Measurements from ENCODE around the gene TSPEAR.
"Not testable (repeated sequence)": the region's sequence is repeated elsewhere in the genome, so short reads cannot be mapped to it uniquely, and the experiment has no call there.

Gene TSPEAR

GRCh38 chr21:44696572-44696971 is 14.8 kb downstream of the TSPEAR start:
- TF ChIP-seq CTCF (IDR thresholded peaks at IDR 0.05): no peak
- Histone ChIP-seq H3K4me3 (no peak overlapping the region), H3K27ac (no peak overlapping the region)
- no peak for DNase-seq (ENCODE audit: low spot score)

DNA sequence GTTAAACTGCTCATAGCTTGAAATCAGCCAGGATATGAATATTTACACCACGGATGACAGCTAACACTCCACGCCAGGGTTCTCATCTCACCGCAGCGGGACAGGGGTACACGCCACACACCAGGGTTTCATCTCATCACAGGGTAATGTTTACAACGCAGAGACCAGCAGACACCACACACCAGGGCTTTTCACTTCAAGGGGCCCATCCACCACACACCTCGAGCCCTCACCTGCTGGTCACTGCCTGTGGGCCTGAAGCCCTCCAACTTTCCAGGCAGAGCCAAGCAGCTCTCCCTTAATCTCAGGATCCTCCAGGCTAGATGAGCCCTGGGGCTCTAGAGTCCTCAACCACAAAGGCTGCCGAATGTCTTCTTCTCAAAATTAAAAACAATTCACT is 15.7 kb downstream of the TSPEAR start:
- no peak for TF ChIP-seq CTCF (IDR thresholded peaks at IDR 0.05)
- H3K4me3 ChIP-seq: no peak overlapping the region
- H3K27ac ChIP-seq: no peak overlapping the region
- DNase-seq (ENCODE audit: low spot score): no peak

GRCh38 chr21:44695184-44695583 is 16.2 kb downstream of the TSPEAR start:
- no peak for DNase-seq (ENCODE audit: low spot score)
- Histone ChIP-seq H3K4me3 (no peak overlapping the region), H3K27ac (no peak overlapping the region)
- TF ChIP-seq CTCF (IDR thresholded peaks at IDR 0.05): no peak

DNA sequence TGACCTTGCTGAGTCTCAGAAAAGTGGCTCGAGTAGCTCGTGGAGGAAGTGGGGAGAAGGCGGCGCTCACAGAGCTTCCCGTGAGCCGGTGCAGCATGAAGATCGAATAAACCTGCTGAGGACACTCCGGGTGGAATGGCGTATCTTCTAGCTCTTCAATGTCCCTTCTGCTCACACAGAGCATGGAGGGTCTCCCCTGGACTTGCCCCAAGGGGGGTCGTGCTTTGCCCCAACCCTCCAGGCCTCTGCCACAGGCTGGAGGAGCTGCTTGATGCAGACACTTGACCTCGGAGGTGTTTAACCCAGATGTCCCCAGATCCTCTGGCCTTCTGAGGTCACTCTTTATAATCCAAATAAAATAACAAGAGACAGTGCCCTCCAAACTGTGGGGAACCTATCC is 16.6 kb downstream of the TSPEAR start:
- TF ChIP-seq CTCF (IDR thresholded peaks at IDR 0.05): no peak
- no peak for DNase-seq (ENCODE audit: low spot score)
- H3K27ac ChIP-seq: no peak overlapping the region
- H3K4me3 ChIP-seq: no peak overlapping the region

- no peak for TF ChIP-seq CTCF (IDR thresholded peaks at IDR 0.05)
- no peak overlapping the region for H3K4me3 ChIP-seq
Measured at GRCh38 chr21:44692798-44693512, 18.4 kb downstream of the TSPEAR start.

DNA sequence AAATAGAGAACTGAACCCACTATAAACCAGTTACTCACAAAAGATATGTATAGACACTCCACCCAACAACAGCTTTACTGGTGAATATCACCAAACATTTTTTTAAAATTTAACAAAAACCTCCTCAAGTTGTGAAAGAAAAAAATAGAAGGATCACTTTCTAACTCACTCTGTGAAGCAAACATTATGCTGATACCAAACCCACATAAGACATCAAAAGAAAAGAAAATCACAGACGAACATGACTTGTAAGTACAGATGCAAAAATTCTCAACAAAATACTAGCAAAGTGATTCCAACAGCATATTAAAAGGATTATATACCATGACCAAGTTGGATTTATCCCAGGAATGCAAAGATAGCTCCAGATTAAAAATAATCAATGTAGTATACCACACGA is 19.7 kb downstream of the TSPEAR start:
- Histone ChIP-seq H3K4me3 (no peak overlapping the region), H3K27ac (no peak overlapping the region)
- TF ChIP-seq CTCF (IDR thresholded peaks at IDR 0.05): no peak
- DNase-seq (ENCODE audit: low spot score): no peak

More at GRCh38 chr21:44692798-44693512, 18.4 kb downstream of the TSPEAR start:
- no peak for DNase-seq (ENCODE audit: low spot score)
- H3K27ac ChIP-seq: no peak overlapping the region

DNA sequence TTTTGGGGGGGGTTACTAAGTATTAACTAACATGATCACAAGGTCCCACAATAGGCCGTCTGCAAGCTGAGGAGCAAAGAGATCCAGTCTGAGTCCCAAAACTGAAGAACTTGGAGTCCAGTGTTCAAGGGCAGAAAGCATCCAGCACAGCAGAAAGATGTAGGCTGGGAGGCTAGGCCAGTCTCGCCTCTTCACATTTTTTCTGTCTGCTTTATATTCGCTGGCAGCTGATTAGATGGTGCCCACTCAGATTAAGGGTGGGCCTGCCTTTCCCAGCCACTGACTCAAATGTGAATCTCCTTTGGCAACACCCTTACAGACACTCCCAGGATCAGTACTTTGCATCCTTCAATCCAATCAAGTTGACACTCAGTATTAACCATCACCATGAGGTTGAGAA is 21.6 kb downstream of the TSPEAR start:
- H3K27ac ChIP-seq; H3K4me3 ChIP-seq; DNase-seq (ENCODE audit: low spot score): not testable (repeated sequence)
